SK-N-SH treated with all-trans-retinoic acid at 6 μM for 48 hours (cell line): ENCODE data around the gene DNAH8.

Experiments
- ATAC-seq: fragments of 200-7000 bp; cut with Tn5 transposase; 3 replicates; pipeline ENCODE4 v1.9.1; 2020; ENCODE audit warnings: mild to moderate bottlenecking, moderate library complexity
- ARNTL ChIP-seq: fragments of 450-650 bp; formaldehyde crosslinking; IDR thresholded peaks from 2 replicates; pipeline ENCODE4 v1.5.0; 2020; ENCODE audit warnings: low read depth, mild to moderate bottlenecking, moderate library complexity, borderline replicate concordance
- BACH2 ChIP-seq: fragments of 250-450 bp; sonication (Bioruptor Pico); IDR thresholded peaks from 2 replicates; pipeline ENCODE4 v1.9.0; 2021; ENCODE audit warnings: mild to moderate bottlenecking, borderline replicate concordance
- CREB5 ChIP-seq: fragments of 250-450 bp; sonication (Bioruptor Pico); IDR thresholded peaks from 2 replicates; pipeline ENCODE4 v1.5.1; 2020; ENCODE audit warnings: low read depth, mild to moderate bottlenecking, moderate library complexity
- CSDC2 ChIP-seq: fragments of 250-450 bp; sonication (Bioruptor Pico); IDR thresholded peaks from 2 replicates; pipeline ENCODE4 v1.5.0; 2020; ENCODE audit warnings: mild to moderate bottlenecking, moderate library complexity
- CSRNP3 ChIP-seq: fragments of 250-450 bp; sonication (Bioruptor Pico); IDR thresholded peaks from 2 replicates; pipeline ENCODE4 v1.5.1; 2021; ENCODE audit warnings: mild to moderate bottlenecking, moderate library complexity
- ESRRG ChIP-seq: fragments of 250-450 bp; sonication (Bioruptor Pico); IDR thresholded peaks from 2 replicates; pipeline ENCODE4 v1.6.1; 2021; ENCODE audit warnings: mild to moderate bottlenecking
- GLIS3 ChIP-seq: fragments of 250-450 bp; sonication (Bioruptor Pico); IDR thresholded peaks from 2 replicates; pipeline ENCODE4 v1.5.0; 2020; ENCODE audit warnings: mild to moderate bottlenecking, moderate library complexity
- ISL1 ChIP-seq: fragments of 250-450 bp; sonication (Bioruptor Pico); IDR thresholded peaks from 2 replicates; pipeline ENCODE4 v2.1.2; 2022; ENCODE audit warnings: mild to moderate bottlenecking, moderate library complexity
- OSR1 ChIP-seq: fragments of 250-450 bp; sonication (Bioruptor Pico); IDR thresholded peaks from 2 replicates; pipeline ENCODE4 v1.8.0; 2022; ENCODE audit warnings: moderate library complexity, mild to moderate bottlenecking, inconsistent platforms
- PPARA ChIP-seq: fragments of 250-450 bp; sonication (Bioruptor Pico); IDR thresholded peaks from 2 replicates; pipeline ENCODE4 v1.5.0; 2020; ENCODE audit warnings: mild to moderate bottlenecking, borderline replicate concordance
- RARB ChIP-seq: fragments of 250-450 bp; sonication (Bioruptor Pico); IDR thresholded peaks from 2 replicates; pipeline ENCODE4 v1.8.0; 2021; ENCODE audit warnings: mild to moderate bottlenecking, moderate library complexity
- SNAI2 ChIP-seq: fragments of 250-450 bp; sonication (Bioruptor Pico); IDR thresholded peaks from 2 replicates; pipeline ENCODE4 v1.5.0; 2020; ENCODE audit warnings: mild to moderate bottlenecking, moderate library complexity
- TCF4 ChIP-seq: fragments of 250-450 bp; sonication (Bioruptor Pico); IDR thresholded peaks from 2 replicates; pipeline ENCODE4 v1.8.0; 2021; ENCODE audit warnings: mild to moderate bottlenecking, moderate library complexity, borderline replicate concordance
- TOX ChIP-seq: fragments of 250-450 bp; sonication (Bioruptor Pico); IDR thresholded peaks from 2 replicates; pipeline ENCODE4 v1.8.0; 2021; ENCODE audit warnings: mild to moderate bottlenecking, moderate library complexity, borderline replicate concordance
- ZC3H10 ChIP-seq: fragments of 250-450 bp; sonication (Bioruptor Pico); IDR thresholded peaks from 2 replicates; pipeline ENCODE4 v1.5.1; 2021; ENCODE audit warnings: mild to moderate bottlenecking, moderate library complexity
- ZFP3 ChIP-seq: fragments of 250-450 bp; sonication (Bioruptor Pico); IDR thresholded peaks from 2 replicates; pipeline ENCODE4 v1.5.0; 2020; ENCODE audit warnings: mild to moderate bottlenecking, moderate library complexity
- ZFP30 ChIP-seq: fragments of 450-650 bp; formaldehyde crosslinking; IDR thresholded peaks from 2 replicates; pipeline ENCODE4 v1.5.0; 2022; ENCODE audit warnings: mild to moderate bottlenecking, moderate library complexity
- ZNF565 ChIP-seq: fragments of 450-650 bp; formaldehyde crosslinking; conservative IDR thresholded peaks from 2 replicates; pipeline ENCODE4 v1.5.0; 2020; ENCODE audit warnings: low read depth, mild to moderate bottlenecking, moderate library complexity
- ZNF70 ChIP-seq: fragments of 450-650 bp; formaldehyde crosslinking; IDR thresholded peaks from 2 replicates; pipeline ENCODE4 v1.5.0; 2020; ENCODE audit warnings: mild to moderate bottlenecking, moderate library complexity
- ZNF8 ChIP-seq: fragments of 450-650 bp; formaldehyde crosslinking; IDR thresholded peaks from 2 replicates; pipeline ENCODE4 v1.5.0; 2020; ENCODE audit warnings: mild to moderate bottlenecking, moderate library complexity
- TF ChIP-seq, protein P1 (sequence below): fragments of 250-450 bp; sonication (Bioruptor Pico); IDR thresholded peaks from 2 replicates; pipeline ENCODE4 v1.8.0; 2021; ENCODE audit warnings: low read depth, mild to moderate bottlenecking, moderate library complexity, borderline replicate concordance
- TF ChIP-seq, protein P2 (sequence below): fragments of 250-450 bp; sonication (Bioruptor Pico); IDR thresholded peaks from 2 replicates; pipeline ENCODE4 v1.5.0; 2020; ENCODE audit warnings: mild to moderate bottlenecking, moderate library complexity
- TF ChIP-seq, protein P3 (sequence below): fragments of 250-450 bp; sonication (Bioruptor Pico); IDR thresholded peaks from 2 replicates; pipeline ENCODE4 v1.8.0; 2020; ENCODE audit warnings: mild to moderate bottlenecking, moderate library complexity, borderline replicate concordance

The DNAH8 gene

GRCh38 chr6:38975621-38976049, 260.5 kb downstream of the DNAH8 start:
- TF ChIP-seq ZNF70 = no peak
- peak; percentile 54; the same call in 1 of the 2 replicates for TF ChIP-seq CSRNP3 (CRISPR knock-in tag)
- TF ChIP-seq PPARA (CRISPR knock-in tag) = no peak
- 0 out of 2 replicates have a peak, but pooled peaks have one; percentile 19 for TF ChIP-seq SNAI2 (CRISPR knock-in tag)
- no peak for TF ChIP-seq CREB5 (CRISPR knock-in tag)
- no peak for TF ChIP-seq ARNTL (CRISPR knock-in tag)
- TF ChIP-seq, protein P1, sequence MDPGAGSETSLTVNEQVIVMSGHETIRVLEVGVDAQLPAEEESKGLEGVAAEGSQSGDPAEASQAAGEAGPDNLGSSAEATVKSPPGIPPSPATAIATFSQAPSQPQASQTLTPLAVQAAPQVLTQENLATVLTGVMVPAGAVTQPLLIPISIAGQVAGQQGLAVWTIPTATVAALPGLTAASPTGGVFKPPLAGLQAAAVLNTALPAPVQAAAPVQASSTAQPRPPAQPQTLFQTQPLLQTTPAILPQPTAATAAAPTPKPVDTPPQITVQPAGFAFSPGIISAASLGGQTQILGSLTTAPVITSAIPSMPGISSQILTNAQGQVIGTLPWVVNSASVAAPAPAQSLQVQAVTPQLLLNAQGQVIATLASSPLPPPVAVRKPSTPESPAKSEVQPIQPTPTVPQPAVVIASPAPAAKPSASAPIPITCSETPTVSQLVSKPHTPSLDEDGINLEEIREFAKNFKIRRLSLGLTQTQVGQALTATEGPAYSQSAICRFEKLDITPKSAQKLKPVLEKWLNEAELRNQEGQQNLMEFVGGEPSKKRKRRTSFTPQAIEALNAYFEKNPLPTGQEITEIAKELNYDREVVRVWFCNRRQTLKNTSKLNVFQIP (CRISPR knock-in tag) = no peak
- TF ChIP-seq RARB (CRISPR knock-in tag) = no peak
- TF ChIP-seq TCF4 (CRISPR knock-in tag) = peak; percentile 83; the same call in 1 of the 2 replicates
- TF ChIP-seq ZC3H10 (CRISPR knock-in tag) = no peak
- TF ChIP-seq GLIS3 (CRISPR knock-in tag) = no peak
- TF ChIP-seq, protein P2, sequence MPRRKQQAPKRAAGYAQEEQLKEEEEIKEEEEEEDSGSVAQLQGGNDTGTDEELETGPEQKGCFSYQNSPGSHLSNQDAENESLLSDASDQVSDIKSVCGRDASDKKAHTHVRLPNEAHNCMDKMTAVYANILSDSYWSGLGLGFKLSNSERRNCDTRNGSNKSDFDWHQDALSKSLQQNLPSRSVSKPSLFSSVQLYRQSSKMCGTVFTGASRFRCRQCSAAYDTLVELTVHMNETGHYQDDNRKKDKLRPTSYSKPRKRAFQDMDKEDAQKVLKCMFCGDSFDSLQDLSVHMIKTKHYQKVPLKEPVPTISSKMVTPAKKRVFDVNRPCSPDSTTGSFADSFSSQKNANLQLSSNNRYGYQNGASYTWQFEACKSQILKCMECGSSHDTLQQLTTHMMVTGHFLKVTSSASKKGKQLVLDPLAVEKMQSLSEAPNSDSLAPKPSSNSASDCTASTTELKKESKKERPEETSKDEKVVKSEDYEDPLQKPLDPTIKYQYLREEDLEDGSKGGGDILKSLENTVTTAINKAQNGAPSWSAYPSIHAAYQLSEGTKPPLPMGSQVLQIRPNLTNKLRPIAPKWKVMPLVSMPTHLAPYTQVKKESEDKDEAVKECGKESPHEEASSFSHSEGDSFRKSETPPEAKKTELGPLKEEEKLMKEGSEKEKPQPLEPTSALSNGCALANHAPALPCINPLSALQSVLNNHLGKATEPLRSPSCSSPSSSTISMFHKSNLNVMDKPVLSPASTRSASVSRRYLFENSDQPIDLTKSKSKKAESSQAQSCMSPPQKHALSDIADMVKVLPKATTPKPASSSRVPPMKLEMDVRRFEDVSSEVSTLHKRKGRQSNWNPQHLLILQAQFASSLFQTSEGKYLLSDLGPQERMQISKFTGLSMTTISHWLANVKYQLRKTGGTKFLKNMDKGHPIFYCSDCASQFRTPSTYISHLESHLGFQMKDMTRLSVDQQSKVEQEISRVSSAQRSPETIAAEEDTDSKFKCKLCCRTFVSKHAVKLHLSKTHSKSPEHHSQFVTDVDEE (CRISPR knock-in tag) = peak; percentile 51; the same call in 1 of the 2 replicates
- peak; percentile 90 for TF ChIP-seq ISL1
- TF ChIP-seq BACH2 = no peak
- TF ChIP-seq CSDC2 = no peak
- TF ChIP-seq ZNF565 (CRISPR knock-in tag) = no peak
- TF ChIP-seq ZFP30 (CRISPR knock-in tag) = no peak
- no peak for TF ChIP-seq ZFP3 (CRISPR knock-in tag)
- TF ChIP-seq, protein P3, sequence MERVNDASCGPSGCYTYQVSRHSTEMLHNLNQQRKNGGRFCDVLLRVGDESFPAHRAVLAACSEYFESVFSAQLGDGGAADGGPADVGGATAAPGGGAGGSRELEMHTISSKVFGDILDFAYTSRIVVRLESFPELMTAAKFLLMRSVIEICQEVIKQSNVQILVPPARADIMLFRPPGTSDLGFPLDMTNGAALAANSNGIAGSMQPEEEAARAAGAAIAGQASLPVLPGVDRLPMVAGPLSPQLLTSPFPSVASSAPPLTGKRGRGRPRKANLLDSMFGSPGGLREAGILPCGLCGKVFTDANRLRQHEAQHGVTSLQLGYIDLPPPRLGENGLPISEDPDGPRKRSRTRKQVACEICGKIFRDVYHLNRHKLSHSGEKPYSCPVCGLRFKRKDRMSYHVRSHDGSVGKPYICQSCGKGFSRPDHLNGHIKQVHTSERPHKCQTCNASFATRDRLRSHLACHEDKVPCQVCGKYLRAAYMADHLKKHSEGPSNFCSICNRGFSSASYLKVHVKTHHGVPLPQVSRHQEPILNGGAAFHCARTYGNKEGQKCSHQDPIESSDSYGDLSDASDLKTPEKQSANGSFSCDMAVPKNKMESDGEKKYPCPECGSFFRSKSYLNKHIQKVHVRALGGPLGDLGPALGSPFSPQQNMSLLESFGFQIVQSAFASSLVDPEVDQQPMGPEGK (CRISPR knock-in tag) = no peak
- no peak for TF ChIP-seq TOX (CRISPR knock-in tag)
- TF ChIP-seq ESRRG (CRISPR knock-in tag) = no peak
- no peak; the same call in 2 of the 3 replicates for ATAC-seq

DNA sequence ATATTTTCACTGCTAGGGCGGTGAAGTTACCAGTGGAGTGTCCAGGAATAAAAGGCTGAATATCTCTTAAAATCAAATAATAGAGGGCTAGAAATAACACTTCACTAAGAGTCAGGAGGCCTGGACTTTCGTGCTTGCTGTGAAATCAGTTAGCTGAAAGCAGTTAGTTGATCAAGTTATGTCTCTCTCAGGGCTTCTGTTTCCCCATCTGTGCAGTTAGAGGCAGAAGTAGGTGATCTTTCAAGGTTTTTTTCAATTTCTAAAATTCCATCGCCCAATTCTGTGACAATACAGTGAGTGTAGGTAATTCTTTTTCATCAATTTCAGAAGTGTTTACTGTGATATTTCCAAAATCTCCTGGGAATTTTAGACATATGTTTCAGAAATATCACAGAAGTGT, 260.9 kb downstream of the DNAH8 start:
- ATAC-seq = no peak
- no peak for TF ChIP-seq ZNF8 (CRISPR knock-in tag)
- no peak for TF ChIP-seq ISL1
- TF ChIP-seq OSR1 (CRISPR knock-in tag) = no peak
- TF ChIP-seq TCF4 (CRISPR knock-in tag) = no peak
- no peak for TF ChIP-seq CREB5 (CRISPR knock-in tag)
- TF ChIP-seq ZC3H10 (CRISPR knock-in tag) = no peak
- TF ChIP-seq, protein P1 (CRISPR knock-in tag) = no peak
- no peak for TF ChIP-seq ZNF70
- no peak for TF ChIP-seq TOX (CRISPR knock-in tag)
- TF ChIP-seq, all 23 proteins: peak for 0
